Glomerular visceral epithelial cell (primary cell): ENCODE results near the gene FAM222B.
"Not testable (repeated sequence)": the region's sequence is repeated elsewhere in the genome, so short reads cannot be mapped to it uniquely, and the experiment has no call there.

Experiments used
- DNase-seq: peaks from one replicate; pipeline ENCODE4 v3.0.0-alpha.2; 2016; ENCODE audit errors: extremely low spot score

Gene FAM222B, protein sequence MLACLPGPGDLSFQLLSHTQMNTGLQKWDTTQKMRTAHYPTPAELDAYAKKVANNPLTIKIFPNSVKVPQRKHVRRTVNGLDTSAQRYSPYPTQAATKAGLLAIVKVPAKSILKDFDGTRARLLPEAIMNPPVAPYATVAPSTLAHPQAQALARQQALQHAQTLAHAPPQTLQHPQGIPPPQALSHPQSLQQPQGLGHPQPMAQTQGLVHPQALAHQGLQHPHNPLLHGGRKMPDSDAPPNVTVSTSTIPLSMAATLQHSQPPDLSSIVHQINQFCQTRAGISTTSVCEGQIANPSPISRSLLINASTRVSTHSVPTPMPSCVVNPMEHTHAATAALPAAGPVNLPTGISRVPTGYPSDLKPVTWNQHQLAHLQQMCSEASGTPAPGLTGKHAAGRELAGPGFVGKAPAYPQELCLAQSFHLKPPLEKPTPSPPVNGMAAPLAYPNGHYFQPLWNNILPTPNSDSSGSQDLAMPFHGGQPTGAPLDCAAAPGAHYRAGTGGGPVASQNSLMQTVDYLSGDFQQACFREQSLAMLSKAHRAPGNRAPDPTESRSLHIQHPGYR

GRCh38 chr17:28842282-28843012, at the start of gene FAM222B:
TSS of gene FAM222B (minus strand) at chr17:28842790. CDS start at chr17:28766667, 76,123 bp downstream.
- DNase-seq: peak; percentile 89

DNA sequence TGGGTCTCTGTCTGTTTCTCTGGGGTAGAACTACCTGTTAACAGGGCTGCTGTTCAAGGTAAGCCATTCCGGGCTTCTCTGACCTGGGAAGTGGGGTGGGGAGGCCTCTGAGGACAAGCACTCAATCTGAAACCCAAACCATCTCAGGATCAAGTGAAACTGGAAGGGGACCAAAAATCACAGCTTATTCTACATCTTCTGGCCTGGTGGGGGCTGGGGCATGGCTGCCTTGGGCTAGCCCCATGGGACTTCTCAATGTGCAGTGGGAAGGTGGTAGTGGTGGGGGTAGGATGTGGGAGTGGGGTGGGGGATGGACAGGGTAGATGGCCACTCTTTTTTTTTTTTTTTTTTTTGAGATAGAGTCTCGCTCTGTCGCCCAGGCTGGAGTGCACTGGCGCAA, 49.4 kb upstream of the FAM222B start:
- DNase-seq: no peak

GRCh38 chr17:28891201-28891600, 48.6 kb upstream of the FAM222B start:
- DNase-seq: no peak

DNA sequence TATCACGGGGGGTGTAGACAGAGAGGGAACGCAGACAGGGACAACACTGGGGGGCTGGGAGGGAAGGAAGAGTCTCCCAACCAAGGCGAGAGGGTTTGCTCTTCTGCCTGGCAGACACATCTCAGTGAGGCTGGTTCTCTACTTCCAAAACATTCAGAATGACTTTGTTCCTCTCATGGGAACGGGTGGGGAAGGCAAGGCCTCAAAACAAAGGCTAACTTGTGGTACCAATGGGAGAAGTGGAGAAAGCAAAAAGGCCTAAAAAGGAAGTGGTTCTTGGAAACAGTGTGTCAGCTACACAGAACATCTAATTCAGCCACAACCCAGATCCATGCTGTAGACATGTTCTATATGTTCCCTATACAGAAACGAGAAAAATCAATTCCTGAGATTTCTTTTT, 47.4 kb upstream of the FAM222B start:
- no peak for DNase-seq

GRCh38 chr17:28888832-28889231, 46.2 kb upstream of the FAM222B start:
- DNase-seq: no peak

GRCh38 chr17:28887871-28888471, 45.4 kb upstream of the FAM222B start:
- no peak for DNase-seq

- no peak for DNase-seq
These were observed 43.4 kb upstream of the FAM222B start for GRCh38 chr17:28885951-28886350.

GRCh38 chr17:28885363-28885762, 42.8 kb upstream of the FAM222B start:
- DNase-seq: no peak

DNA sequence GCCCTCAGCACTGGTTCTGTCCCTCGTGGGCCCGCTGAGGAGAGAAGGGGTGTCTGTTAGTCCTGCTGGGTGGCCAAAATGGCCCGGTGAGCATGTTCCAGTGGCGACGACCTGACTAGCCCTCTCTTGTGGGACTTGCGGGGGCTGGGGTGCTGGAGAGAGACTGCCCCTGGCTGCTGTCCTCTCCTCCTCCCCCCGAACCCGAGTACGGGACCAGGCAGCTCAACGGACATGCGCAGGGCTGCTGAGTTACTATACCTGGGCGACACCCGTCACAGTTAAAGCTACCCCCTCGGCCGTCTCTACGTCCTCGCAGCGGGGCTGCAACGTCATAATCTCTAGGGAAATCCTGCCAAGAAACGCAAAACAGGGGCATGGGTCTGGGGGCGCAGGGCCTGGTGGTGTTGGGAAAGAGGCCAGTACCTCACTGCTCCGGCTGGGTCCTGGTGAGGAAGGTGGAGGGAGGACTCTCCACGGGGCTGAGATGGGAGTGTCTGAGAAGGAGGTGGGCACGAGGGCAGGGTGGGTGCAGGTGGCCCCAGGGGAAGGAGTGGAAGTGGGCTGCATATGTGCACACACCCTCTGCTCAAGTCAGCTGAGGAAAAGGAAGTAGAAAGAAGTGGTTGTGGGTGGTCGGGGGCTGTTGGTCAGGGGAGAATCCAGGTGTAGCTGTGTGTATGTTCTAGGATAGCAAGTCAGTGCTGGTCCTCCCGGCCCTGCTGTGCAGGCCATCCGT, 41.5 kb upstream of the FAM222B start:
- DNase-seq: no peak

DNA sequence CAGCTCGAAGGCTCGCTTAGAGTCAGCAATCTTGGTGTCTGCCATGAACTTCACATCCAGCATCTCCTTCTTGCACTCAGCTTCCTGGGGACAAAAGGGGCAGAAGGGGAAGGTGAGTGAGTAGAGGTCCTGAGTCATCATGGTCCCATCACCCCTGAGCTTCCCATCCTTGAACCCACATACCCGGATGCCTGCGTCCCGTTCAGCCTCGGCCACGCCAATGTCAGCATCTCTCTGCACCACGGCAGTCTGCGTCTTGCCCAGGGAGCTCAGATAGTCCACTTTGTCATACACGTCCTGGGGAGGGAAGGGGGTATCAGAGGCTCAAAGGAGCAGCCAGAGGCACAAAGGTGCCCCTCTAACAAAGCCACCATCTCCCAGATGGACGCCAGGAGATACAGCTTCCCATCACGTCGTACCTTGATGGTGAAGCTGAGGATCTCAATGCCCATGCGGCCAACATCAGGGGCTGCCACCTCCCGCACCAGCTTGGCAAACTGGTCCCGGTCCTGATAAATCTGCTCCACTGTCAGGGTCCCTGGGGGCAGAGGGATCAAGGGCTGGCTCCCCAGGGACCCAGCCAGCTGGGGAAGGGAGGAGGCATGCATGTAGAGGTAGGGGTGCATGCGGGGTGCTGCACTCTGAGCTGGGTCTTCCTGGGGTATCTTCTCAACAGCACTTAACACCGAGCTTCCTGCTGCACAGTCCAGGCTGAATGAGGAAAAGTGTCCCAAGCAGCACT, 39.7 kb upstream of the FAM222B start:
- DNase-seq: no peak

DNA sequence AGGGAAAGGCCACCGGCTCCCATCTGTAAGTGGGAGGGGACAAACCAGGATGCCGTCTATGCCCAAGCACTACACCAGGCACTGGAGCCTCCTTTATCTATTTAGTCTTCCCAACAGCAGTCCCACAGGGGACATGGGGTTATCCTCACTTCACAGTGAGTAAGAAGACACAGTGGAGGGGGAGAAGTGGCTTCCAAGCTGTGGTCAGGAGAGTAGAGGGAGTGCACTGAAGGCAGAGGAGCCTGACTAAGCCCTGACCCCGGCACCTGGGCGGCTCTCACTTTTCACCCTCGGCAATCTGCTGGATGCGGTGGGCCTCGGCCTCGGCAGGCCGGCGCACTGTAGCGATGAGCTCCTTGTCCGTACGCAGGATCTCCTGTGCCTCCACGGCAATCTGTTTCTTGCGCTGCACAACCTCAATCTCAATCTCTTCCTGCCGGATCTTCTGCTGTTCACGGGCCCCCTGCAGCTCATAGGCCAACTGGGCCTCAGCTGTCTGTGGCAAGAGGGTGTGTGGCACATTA, 39.0 kb upstream of the FAM222B start:
- DNase-seq: no peak

DNA sequence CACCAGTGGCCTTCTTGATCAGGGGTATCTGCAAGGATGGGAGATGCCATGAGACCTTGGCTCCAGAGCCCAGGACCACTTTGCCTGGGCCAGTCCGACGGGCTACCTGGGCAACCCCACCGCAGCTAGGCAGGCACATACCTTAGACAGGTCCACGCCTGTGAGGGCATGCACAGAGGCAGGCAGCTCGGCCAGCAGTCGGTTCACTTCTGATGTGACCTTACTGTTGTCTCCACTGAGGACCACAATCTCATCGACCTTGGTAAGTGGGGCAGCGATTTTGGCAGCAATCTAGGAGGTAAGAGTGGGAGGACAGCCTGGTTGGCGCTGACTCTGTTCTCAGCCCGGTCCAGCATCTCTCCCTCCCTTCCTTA, 38.0 kb upstream of the FAM222B start:
- DNase-seq: no peak

- no peak for DNase-seq
These were observed 37.4 kb upstream of the FAM222B start for GRCh38 chr17:28879886-28880571.

DNA sequence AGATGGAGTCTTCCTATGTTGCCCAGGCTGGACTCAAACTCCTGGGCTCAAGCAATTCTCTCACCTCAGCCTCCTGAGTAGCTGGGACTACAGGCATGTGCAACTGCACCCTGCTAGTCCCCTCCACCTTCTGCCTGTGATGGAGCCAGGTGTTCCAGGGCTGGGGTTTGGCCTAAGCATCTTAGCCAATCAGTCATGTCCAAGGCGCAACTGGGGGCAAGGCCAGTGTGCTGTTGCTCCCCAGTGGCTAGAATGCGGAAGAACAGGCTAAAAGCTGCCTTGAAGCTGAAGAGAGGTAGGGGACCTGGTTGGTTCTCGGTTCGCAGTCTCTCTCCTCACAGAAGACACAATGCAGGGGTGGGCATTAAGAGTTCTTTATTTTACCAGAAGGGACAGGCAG, 36.4 kb upstream of the FAM222B start:
- DNase-seq: peak; percentile 44

DNA sequence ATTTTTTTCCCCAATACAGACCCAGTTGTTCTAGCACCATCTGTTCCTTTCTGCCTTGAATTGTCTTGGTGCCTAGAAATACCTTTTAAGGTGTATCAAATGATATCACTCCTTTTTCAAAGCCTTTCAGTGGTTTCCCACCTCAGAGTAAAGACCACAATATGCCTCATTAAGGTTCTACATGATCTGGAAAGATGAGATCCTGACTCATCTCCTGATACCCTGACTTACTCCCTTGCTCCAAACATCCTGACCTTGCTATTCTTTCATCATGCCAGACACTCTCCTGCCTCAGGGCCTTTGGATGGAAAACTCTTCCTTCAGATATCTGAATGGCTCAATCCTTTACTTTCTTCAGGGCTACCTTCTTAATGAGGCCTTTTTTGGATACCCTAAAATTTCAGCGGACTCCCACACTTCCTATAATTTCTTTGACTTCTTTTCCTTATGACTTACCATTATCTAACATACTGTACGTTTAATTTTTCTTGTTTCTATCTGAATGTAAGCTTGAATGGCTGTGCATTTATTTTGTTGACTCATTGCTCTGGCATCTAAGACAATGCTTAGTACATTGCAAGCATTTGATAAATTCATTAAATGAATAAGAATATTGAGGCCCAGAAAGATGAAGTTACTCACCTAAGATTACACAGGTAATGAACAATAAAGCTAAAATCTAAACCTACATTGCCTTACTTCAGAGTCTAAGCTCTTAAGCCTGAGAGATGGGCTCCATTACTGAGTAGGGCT, 35.7 kb upstream of the FAM222B start:
- DNase-seq: no peak

GRCh38 chr17:28877150-28877711, 34.6 kb upstream of the FAM222B start:
- not testable (repeated sequence) for DNase-seq

GRCh38 chr17:28875848-28876550, 33.4 kb upstream of the FAM222B start:
- DNase-seq: no peak

DNA sequence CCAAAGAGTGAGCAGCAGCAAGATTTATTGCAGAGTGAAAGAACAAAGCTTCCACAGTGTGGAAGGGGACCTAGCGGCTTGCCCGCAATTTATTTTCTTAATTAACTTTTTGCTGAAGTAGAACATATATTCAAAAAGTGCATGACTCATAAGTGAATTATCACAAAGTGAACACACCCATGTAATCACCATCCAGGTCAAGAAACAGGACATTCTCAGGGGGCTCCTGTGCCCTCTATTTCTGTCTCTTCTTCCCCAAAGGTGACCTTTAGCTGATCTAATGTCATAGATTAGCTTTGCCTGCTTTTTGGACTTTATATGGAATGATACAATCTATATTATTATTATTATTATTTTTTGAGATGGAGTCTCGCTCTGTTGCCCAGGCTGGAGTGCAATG, 32.2 kb upstream of the FAM222B start:
- DNase-seq: no peak

DNA sequence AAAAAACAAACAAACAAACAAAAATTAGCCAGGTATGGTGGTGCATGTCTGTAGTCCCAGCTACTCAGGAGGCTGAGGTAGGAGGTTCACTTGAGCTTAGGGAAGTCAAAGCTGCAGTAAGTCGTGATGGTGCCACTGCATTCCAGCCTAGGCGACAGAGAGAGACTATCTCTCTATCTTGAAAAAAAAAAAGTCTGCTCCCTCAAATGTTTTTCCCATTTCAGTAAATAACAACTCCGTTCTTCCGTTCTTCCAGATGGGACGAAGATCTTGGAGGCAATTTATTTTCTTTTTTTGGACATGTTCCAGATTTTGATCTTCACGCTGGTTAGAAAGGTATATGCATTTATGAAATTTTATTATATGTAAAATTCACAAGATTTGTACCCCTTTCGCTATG, 31.2 kb upstream of the FAM222B start:
- no peak for DNase-seq
